CD4-positive, alpha-beta T cell (primary cell): ENCODE results near the gene NIT1. TPM values are rescaled to one million over a fixed set of nuclear protein-coding genes. Genes with fewer than 3 reads are reported as not detected.

ENCODE experiments used
- ATAC-seq: fragments of 200-7000 bp; cut with Tn5 transposase; one replicate; pipeline ENCODE4 v1.10.0; 2022; ENCODE audit warnings: mild to moderate bottlenecking; ENCODE audit not compliant: poor library complexity
- CTCF ChIA-PET: fragments of 350-600 bp; sonication (Branson Sonifier 250); formaldehyde crosslinking; loops from one replicate; lab custom pipeline; 2021; ENCODE audit warnings: antibody characterized with exemption, inconsistent platforms; lab: Charles Lee
- POLR2A ChIA-PET: fragments of 350-600 bp; sonication (Branson Sonifier 250); formaldehyde crosslinking; loops from one replicate; lab custom pipeline; 2021; ENCODE audit warnings: antibody characterized with exemption, inconsistent platforms; lab: Charles Lee
- DNase-seq, 14 experiments: peaks; one replicate each; pipeline ENCODE4 v3.0.0-alpha.2; 2013 to 2020; ENCODE audit warnings: mixed read lengths in 2 of 14
- H3K27ac ChIP-seq, 2 donors: one replicate each; pipeline versions ENCODE4 v1.5.1 to v1.7.0; 2013; ENCODE audit warnings: low read length in 2 of 2, low read depth in 1 of 2, mild to moderate bottlenecking in 1 of 2
- H3K27me3 ChIP-seq, 2 experiments: 1 replicate in 1 of 2; 2 replicates in 1 of 2; pipeline versions ENCODE4 v1.6.1 to v1.7.0; 2013; ENCODE audit warnings: low read length in 2 of 2, control low read depth in 1 of 2, mild to moderate bottlenecking in 1 of 2, moderate library complexity in 1 of 2; ENCODE audit not compliant: insufficient read depth in 2 of 2, control insufficient read depth in 1 of 2
- H3K36me3 ChIP-seq: one replicate; pipeline ENCODE4 v1.6.1; 2013; ENCODE audit warnings: low read length, control low read depth; ENCODE audit not compliant: insufficient read depth
- H3K4me1 ChIP-seq: one replicate; pipeline ENCODE4 v1.6.1; 2013; ENCODE audit warnings: low read length, control low read depth; ENCODE audit not compliant: insufficient read depth
- H3K4me3 ChIP-seq: one replicate; pipeline ENCODE4 v1.5.1; 2013; ENCODE audit warnings: mild to moderate bottlenecking, low read length, moderate library complexity
- H3K9me3 ChIP-seq, 2 experiments: 1 replicate in 1 of 2; 2 replicates in 1 of 2; pipeline versions ENCODE4 v1.6.1 to v1.7.0; 2013; ENCODE audit warnings: low read length in 2 of 2, mild to moderate bottlenecking in 2 of 2, control low read depth in 1 of 2, moderate library complexity in 1 of 2; ENCODE audit not compliant: control insufficient read depth in 1 of 2, insufficient read depth in 1 of 2
- H3K27ac Mint-ChIP-seq: one replicate; pipeline ENCODE4 v1.8.0; 2020; ENCODE audit warnings: mixed read lengths
- H3K27me3 Mint-ChIP-seq: one replicate; pipeline ENCODE4 v1.8.0; 2021; ENCODE audit warnings: mixed read lengths
- H3K36me3 Mint-ChIP-seq: one replicate; pipeline ENCODE4 v1.8.0; 2021; ENCODE audit warnings: low read depth, mixed read lengths
- H3K4me1 Mint-ChIP-seq: one replicate; pipeline ENCODE4 v1.8.0; 2021; ENCODE audit warnings: low read depth, mixed read lengths
- H3K4me3 Mint-ChIP-seq: one replicate; pipeline ENCODE4 v1.8.0; 2020; ENCODE audit warnings: mild to moderate bottlenecking, mixed read lengths
- H3K9me3 Mint-ChIP-seq: one replicate; pipeline ENCODE4 v1.8.0; 2020; ENCODE audit warnings: mixed read lengths
- CTCF ChIP-seq: fragments of 200-600 bp; IDR thresholded peaks from one replicate; pipeline ENCODE4 v1.8.0; 2022; ENCODE audit warnings: antibody characterized with exemption, mild to moderate bottlenecking
- intact Hi-C, 2 experiments: fragments of 100-400 bp; cut with DNase I in 1 of 2; cut with micrococcal nuclease in 1 of 2; formaldehyde crosslinking; loops; one replicate each; pipeline versions ENCODE4 v1.15.1 to v1.9.0; 2023 to 2025; cut with DNase I, micrococcal nuclease
- total RNA-seq, 174 experiments: library from RNA in 2 of 174; stranded (reverse) in 2 of 174; gene quantifications; one replicate each; pipeline ENCODE4 v1.2.3 and lab custom pipeline; 2021 to 2026

Gene NIT1
- total RNA-seq, 2 experiments from 2014 or later, result 15.9 to 18.0 TPM

GRCh38 chr1:161122967-161123366, 5.1 kb downstream of the NIT1 start:
- H3K27ac Mint-ChIP-seq, result no peak overlapping the region
- ATAC-seq, result no peak
- POLR2A ChIA-PET, result interaction anchor here (0.9 to 1.1 kb wide), 2 partner anchors 10 to 97 kb away, joined by 3 read pairs; partner anchors contain the start of gene DEDD

GRCh38 chr1:161127649-161128048, 9.7 kb downstream of the NIT1 start:
- Histone ChIP-seq H3K9me3 (no peaks in the 10 kb centered on the region), H3K36me3 (peaks cover 65% of the 10 kb centered on the region), H3K27me3 (no peaks in the 10 kb centered on the region), H3K27ac (no peak overlapping the region), H3K4me3 (no peak overlapping the region), H3K4me1 (peaks cover 29% of the 10 kb centered on the region)
- no peaks in the 10 kb centered on the region for H3K27me3 Mint-ChIP-seq
- DNase-seq (no peak), ATAC-seq (no peak)
- H3K4me3 Mint-ChIP-seq, result no peak overlapping the region
- no peak for TF ChIP-seq CTCF
- no peaks in the 10 kb centered on the region for H3K9me3 Mint-ChIP-seq
- ChIA-PET POLR2A (interaction anchor here (0.6 to 1.7 kb wide), 4 partner anchors 10 to 30 kb away, joined by 3 to 8 read pairs (median 4); partner anchors contain the start of genes NIT1, PFDN2 and UFC1), CTCF (interaction anchor here (0.8 to 1.0 kb wide), 2 partner anchors 56 to 261 kb away, joined by 3 read pairs; no protein-coding TSS in a partner anchor)
- H3K36me3 Mint-ChIP-seq, result peaks cover 88% of the 10 kb centered on the region
- intact Hi-C loops, result no loop called here
- peak overlapping the region; percentile 65 for H3K27ac Mint-ChIP-seq
- H3K4me1 Mint-ChIP-seq, result peaks cover 53% of the 10 kb centered on the region

More at GRCh38 chr1:161122967-161123366, 5.1 kb downstream of the NIT1 start:
- H3K9me3 Mint-ChIP-seq, result no peaks in the 10 kb centered on the region
- peaks cover 38% of the 10 kb centered on the region for H3K4me1 Mint-ChIP-seq
- no peak for DNase-seq
- no peak for TF ChIP-seq CTCF
- Histone ChIP-seq H3K27ac (no peak overlapping the region), H3K9me3 (no peaks in the 10 kb centered on the region), H3K27me3 (no peaks in the 10 kb centered on the region), H3K4me3 (no peak overlapping the region), H3K36me3 (peaks cover 73% of the 10 kb centered on the region), H3K4me1 (peaks cover 30% of the 10 kb centered on the region)
- peaks cover 88% of the 10 kb centered on the region for H3K36me3 Mint-ChIP-seq
- H3K27me3 Mint-ChIP-seq, result no peaks in the 10 kb centered on the region
- CTCF ChIA-PET, result no interaction called here
- intact Hi-C loops, result no loop called here
- no peak overlapping the region for H3K4me3 Mint-ChIP-seq

GRCh38 chr1:161128591-161129420, 10.9 kb downstream of the NIT1 start:
- H3K4me1 Mint-ChIP-seq, result peaks cover 53% of the 10 kb centered on the region
- POLR2A ChIA-PET, result interaction anchor here (1.7 kb wide), 1 partner anchor 11 kb away, joined by 8 read pairs; the partner anchor contains the start of genes NIT1 and PFDN2
- Histone ChIP-seq H3K27ac (no peak overlapping the region), H3K36me3 (peaks cover 54% of the 10 kb centered on the region), H3K9me3 (no peaks in the 10 kb centered on the region), H3K27me3 (no peaks in the 10 kb centered on the region), H3K4me1 (peaks cover 39% of the 10 kb centered on the region), H3K4me3 (no peak overlapping the region)
- no peaks in the 10 kb centered on the region for H3K9me3 Mint-ChIP-seq
- DNase-seq, result no peak
- CTCF ChIA-PET, result interaction anchor here (1.7 kb wide), 1 partner anchor 24 kb away, joined by 3 read pairs; no protein-coding TSS in a partner anchor
- no peak overlapping the region for H3K4me3 Mint-ChIP-seq
- peak overlapping the region; percentile 65 for H3K27ac Mint-ChIP-seq
- intact Hi-C loops, result no loop called here
- no peaks in the 10 kb centered on the region for H3K27me3 Mint-ChIP-seq
- TF ChIP-seq CTCF, result no peak
- H3K36me3 Mint-ChIP-seq, result peaks cover 76% of the 10 kb centered on the region
- ATAC-seq, result no peak
